Fibroblast of lung (primary cell): Measurements from ENCODE around the gene HRAS.

ENCODE experiments used
- EZH2 ChIP-seq: IDR thresholded peaks from 2 replicates; pipeline ENCODE4 v1.5.1; 2012; ENCODE audit warnings: low read length, control low read depth, mild to moderate bottlenecking; ENCODE audit errors: missing control alignments
- TF ChIP-seq, protein P1 (sequence below), 2 donors: IDR thresholded peaks in 1 of 2; conservative IDR thresholded peaks in 1 of 2; 1 replicate in 1 of 2; 2 replicates in 1 of 2; pipeline ENCODE4 v1.5.1; 2011 to 2012; ENCODE audit warnings: low read length in 2 of 2, control low read depth in 1 of 2, inconsistent platforms in 1 of 2, low read depth in 1 of 2, mild to moderate bottlenecking in 1 of 2

DNA sequence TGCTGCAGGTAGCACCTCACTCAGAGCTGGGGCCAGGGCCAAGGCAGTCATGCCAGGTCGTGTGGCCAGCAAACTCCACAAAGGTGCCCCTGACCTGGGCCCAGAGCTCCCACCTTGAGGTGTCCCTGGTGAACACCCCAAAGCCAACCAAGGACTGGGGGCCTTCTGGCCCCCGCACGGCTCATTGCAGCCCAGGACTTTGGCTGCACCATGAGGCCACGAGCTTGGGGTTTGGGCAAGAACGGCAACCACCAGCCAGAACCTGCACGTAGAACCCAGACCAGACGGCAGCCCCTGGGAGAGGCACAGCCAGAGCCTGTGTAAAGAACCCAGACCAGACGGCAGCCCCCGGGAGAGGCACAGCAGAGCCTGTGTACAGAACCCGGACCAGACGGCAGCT lies 9.8 kb upstream of the HRAS start:
- TF ChIP-seq EZH2: no peak
- TF ChIP-seq, protein P1, sequence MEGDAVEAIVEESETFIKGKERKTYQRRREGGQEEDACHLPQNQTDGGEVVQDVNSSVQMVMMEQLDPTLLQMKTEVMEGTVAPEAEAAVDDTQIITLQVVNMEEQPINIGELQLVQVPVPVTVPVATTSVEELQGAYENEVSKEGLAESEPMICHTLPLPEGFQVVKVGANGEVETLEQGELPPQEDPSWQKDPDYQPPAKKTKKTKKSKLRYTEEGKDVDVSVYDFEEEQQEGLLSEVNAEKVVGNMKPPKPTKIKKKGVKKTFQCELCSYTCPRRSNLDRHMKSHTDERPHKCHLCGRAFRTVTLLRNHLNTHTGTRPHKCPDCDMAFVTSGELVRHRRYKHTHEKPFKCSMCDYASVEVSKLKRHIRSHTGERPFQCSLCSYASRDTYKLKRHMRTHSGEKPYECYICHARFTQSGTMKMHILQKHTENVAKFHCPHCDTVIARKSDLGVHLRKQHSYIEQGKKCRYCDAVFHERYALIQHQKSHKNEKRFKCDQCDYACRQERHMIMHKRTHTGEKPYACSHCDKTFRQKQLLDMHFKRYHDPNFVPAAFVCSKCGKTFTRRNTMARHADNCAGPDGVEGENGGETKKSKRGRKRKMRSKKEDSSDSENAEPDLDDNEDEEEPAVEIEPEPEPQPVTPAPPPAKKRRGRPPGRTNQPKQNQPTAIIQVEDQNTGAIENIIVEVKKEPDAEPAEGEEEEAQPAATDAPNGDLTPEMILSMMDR (conservative IDR thresholded peaks at IDR 0.05 in 1 of 2, IDR thresholded peaks at IDR 0.05 in 1 of 2; ENCODE audit: low read depth in 1 of 2, low read length in 2 of 2): no peak
